ENCODE data around the gene ACOT7.

- TF ChIP-seq, protein P1, sequence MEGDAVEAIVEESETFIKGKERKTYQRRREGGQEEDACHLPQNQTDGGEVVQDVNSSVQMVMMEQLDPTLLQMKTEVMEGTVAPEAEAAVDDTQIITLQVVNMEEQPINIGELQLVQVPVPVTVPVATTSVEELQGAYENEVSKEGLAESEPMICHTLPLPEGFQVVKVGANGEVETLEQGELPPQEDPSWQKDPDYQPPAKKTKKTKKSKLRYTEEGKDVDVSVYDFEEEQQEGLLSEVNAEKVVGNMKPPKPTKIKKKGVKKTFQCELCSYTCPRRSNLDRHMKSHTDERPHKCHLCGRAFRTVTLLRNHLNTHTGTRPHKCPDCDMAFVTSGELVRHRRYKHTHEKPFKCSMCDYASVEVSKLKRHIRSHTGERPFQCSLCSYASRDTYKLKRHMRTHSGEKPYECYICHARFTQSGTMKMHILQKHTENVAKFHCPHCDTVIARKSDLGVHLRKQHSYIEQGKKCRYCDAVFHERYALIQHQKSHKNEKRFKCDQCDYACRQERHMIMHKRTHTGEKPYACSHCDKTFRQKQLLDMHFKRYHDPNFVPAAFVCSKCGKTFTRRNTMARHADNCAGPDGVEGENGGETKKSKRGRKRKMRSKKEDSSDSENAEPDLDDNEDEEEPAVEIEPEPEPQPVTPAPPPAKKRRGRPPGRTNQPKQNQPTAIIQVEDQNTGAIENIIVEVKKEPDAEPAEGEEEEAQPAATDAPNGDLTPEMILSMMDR (conservative IDR thresholded peaks at IDR 0.05; ENCODE audit: low read length), result no peak
- TF ChIP-seq EZH2phosphoT487 (IDR thresholded peaks at IDR 0.05; ENCODE audit: borderline replicate concordance), result no peak
Observed at GRCh38 chr1:6288665-6289064, 104.9 kb downstream of the ACOT7 start.

Measured in Loucy (cell line).